SU-DHL-6 (cell line): ENCODE results near the gene FSD1.

Experiments used
- H2AFZ ChIP-seq: fragments of 200-600 bp; sonication (generic); 2 replicates; pipeline ENCODE4 v1.6.1; 2014; ENCODE audit warnings: low read depth, mild to moderate bottlenecking, moderate library complexity, mixed read lengths, antibody characterized with exemption, low read length; ENCODE audit not compliant: severe bottlenecking
- H3F3A ChIP-seq: fragments of 200-600 bp; shearing (Covaris generic); 2 replicates; pipeline ENCODE4 v1.6.0; 2016; ENCODE audit warnings: antibody characterized with exemption, mild to moderate bottlenecking; ENCODE audit not compliant: insufficient read depth
- H3K27ac ChIP-seq: fragments of 200-600 bp; sonication (generic); 2 replicates; pipeline ENCODE4 v1.5.1; 2016; ENCODE audit warnings: low read depth, mild to moderate bottlenecking, low read length, moderate library complexity, mixed read lengths
- H3K27me3 ChIP-seq: fragments of 200-600 bp; sonication (generic), shearing (Covaris generic); 2 replicates; pipeline ENCODE4 v1.6.0; 2014; ENCODE audit warnings: mild to moderate bottlenecking, low read length
- H3K36me3 ChIP-seq: fragments of 200-600 bp; sonication (generic); 2 replicates; pipeline ENCODE4 v1.6.1; 2014; ENCODE audit warnings: mild to moderate bottlenecking, low read length, mixed read lengths
- H3K4me2 ChIP-seq: fragments of 300-600, 200-600 bp; shearing (Covaris generic), sonication (generic); 2 replicates; pipeline ENCODE4 v1.6.0; 2014; ENCODE audit warnings: low read length, low read depth, mild to moderate bottlenecking; ENCODE audit not compliant: poor library complexity, severe bottlenecking
- H3K4me3 ChIP-seq: fragments of 200-600 bp; sonication (generic); 2 replicates; pipeline ENCODE4 v1.5.1; 2014; ENCODE audit warnings: antibody characterized with exemption, low read length, mild to moderate bottlenecking, mixed read lengths; ENCODE audit not compliant: insufficient read depth, poor library complexity, severe bottlenecking
- H3K79me2 ChIP-seq: fragments of 200-600 bp; sonication (generic); 2 replicates; pipeline ENCODE4 v1.6.1; 2014; ENCODE audit warnings: mild to moderate bottlenecking, low read length, moderate library complexity; ENCODE audit not compliant: insufficient read depth
- H3K9ac ChIP-seq: fragments of 200-600 bp; sonication (generic); 2 replicates; pipeline ENCODE4 v1.7.0; 2014; ENCODE audit warnings: mild to moderate bottlenecking, low read length
- H3K9me2 ChIP-seq: fragments of 200-600 bp; sonication (generic); replicated peaks from 2 replicates; pipeline ENCODE4 v1.6.1; 2014; ENCODE audit warnings: low read length; ENCODE audit not compliant: insufficient read depth
- H3K9me3 ChIP-seq: fragments of 200-600 bp; sonication (generic); 2 replicates; pipeline ENCODE4 v1.6.1; 2014; ENCODE audit warnings: low read length, mixed read lengths; ENCODE audit not compliant: insufficient read depth
- H4K20me1 ChIP-seq: fragments of 200-600 bp; sonication (generic); 2 replicates; pipeline ENCODE4 v1.6.1; 2014; ENCODE audit warnings: low read depth, mild to moderate bottlenecking, antibody characterized with exemption, low read length, moderate library complexity, mixed read lengths
- CTCF ChIP-seq: fragments of 200-600 bp; sonication (generic); IDR thresholded peaks from one replicate; pipeline ENCODE4 v1.5.1; 2017; ENCODE audit warnings: antibody characterized with exemption, mild to moderate bottlenecking, low read length, moderate library complexity; ENCODE audit not compliant: insufficient read depth, poor library complexity, severe bottlenecking
- EZH2phosphoT487 ChIP-seq: fragments of 200-600 bp; sonication (generic), shearing (Covaris generic); conservative IDR thresholded peaks from 2 replicates; pipeline ENCODE4 v1.6.1; 2018; ENCODE audit warnings: mild to moderate bottlenecking, antibody characterized with exemption, low read length, moderate library complexity, mixed read lengths

FSD1 gene

GRCh38 chr19:4294389-4294788 lies 10.0 kb upstream of the FSD1 start:
- TF ChIP-seq EZH2phosphoT487 (no peak), CTCF (no peak)
- H3K9ac ChIP-seq = no peak overlapping the region
- H3F3A ChIP-seq = no peaks in the 10 kb centered on the region
- H3K79me2 ChIP-seq = no peaks in the 10 kb centered on the region
- H3K4me2 ChIP-seq = no peak overlapping the region
- H3K9me3 ChIP-seq = no peaks in the 10 kb centered on the region
- H3K36me3 ChIP-seq = no peaks in the 10 kb centered on the region
- H3K4me3 ChIP-seq = no peak overlapping the region
- H3K27ac ChIP-seq = no peak overlapping the region
- H3K27me3 ChIP-seq = no peaks in the 10 kb centered on the region
- H4K20me1 ChIP-seq = no peaks in the 10 kb centered on the region
- no peaks in the 10 kb centered on the region for H3K9me2 ChIP-seq
- H2AFZ ChIP-seq = no peak overlapping the region

- Histone ChIP-seq H3K9ac (no peak overlapping the region), H3K36me3 (no peaks in the 10 kb centered on the region), H3K4me3 (no peak overlapping the region), H3K9me3 (no peaks in the 10 kb centered on the region), H3F3A (no peaks in the 10 kb centered on the region), H3K27ac (no peak overlapping the region), H3K27me3 (no peaks in the 10 kb centered on the region), H3K4me2 (no peak overlapping the region), H4K20me1 (no peaks in the 10 kb centered on the region), H3K79me2 (no peaks in the 10 kb centered on the region), H2AFZ (no peak overlapping the region), H3K9me2 (no peaks in the 10 kb centered on the region)
- TF ChIP-seq EZH2phosphoT487 = no peak
- TF ChIP-seq CTCF = no peak
These were observed 8.2 kb upstream of the FSD1 start for GRCh38 chr19:4295972-4296771.

- Histone ChIP-seq H3K27ac (no peak overlapping the region), H4K20me1 (no peaks in the 10 kb centered on the region), H3K36me3 (no peaks in the 10 kb centered on the region), H3K9me2 (no peaks in the 10 kb centered on the region), H2AFZ (no peak overlapping the region), H3F3A (no peaks in the 10 kb centered on the region), H3K9ac (no peak overlapping the region), H3K79me2 (no peaks in the 10 kb centered on the region), H3K27me3 (no peaks in the 10 kb centered on the region), H3K4me3 (no peak overlapping the region), H3K9me3 (no peaks in the 10 kb centered on the region), H3K4me2 (no peak overlapping the region)
- TF ChIP-seq CTCF (no peak), EZH2phosphoT487 (no peak)
These were observed 6.2 kb upstream of the FSD1 start for GRCh38 chr19:4297901-4298809.
